Measurements from ENCODE around the gene RBM47. TPM values are rescaled to one million over a fixed set of nuclear protein-coding genes. Genes with fewer than 3 reads are reported as not detected.
"Not testable (repeated sequence)": the region's sequence is repeated elsewhere in the genome, so short reads cannot be mapped to it uniquely, and the experiment has no call there.

The RBM47 gene
- total RNA-seq, 1 experiment from 2014 or later: 78.0 TPM

GRCh38 chr4:40394236-40394635 is 235.4 kb downstream of the RBM47 start:
- Histone ChIP-seq H4K20me1 (ENCODE audit: insufficient read depth) (no peaks in the 10 kb centered on the region), H3K27ac (no peak overlapping the region), H3K27me3 (ENCODE audit: insufficient read depth, low read depth) (no peaks in the 10 kb centered on the region), H3F3A (ENCODE audit: insufficient read depth, low read depth) (peaks cover 11% of the 10 kb centered on the region; the same call in 1 of the 2 replicates), H3K4me1 (replicated peaks; ENCODE audit: insufficient read depth) (peaks cover 29% of the 10 kb centered on the region), H3K36me3 (ENCODE audit: low read depth) (no peaks in the 10 kb centered on the region), H3K9me2 (ENCODE audit: insufficient read depth) (no peaks in the 10 kb centered on the region), H3K4me2 (no peak overlapping the region), H2AFZ (no peak overlapping the region), H3K79me2 (ENCODE audit: low read depth) (no peaks in the 10 kb centered on the region), H3K4me3 (no peak overlapping the region), H3K9me3 (ENCODE audit: insufficient read depth, low read depth) (no peaks in the 10 kb centered on the region)
- no TSS peak for BruUV-seq (replicated peaks)
- no peak for DNase-seq
- no peak for TF ChIP-seq CTCF (conservative IDR thresholded peaks at IDR 0.05)
- TF ChIP-seq EZH2 (IDR thresholded peaks at IDR 0.05; ENCODE audit: low read depth): no peak
- intact Hi-C loops (cut with micrococcal nuclease; ENCODE audit: unreplicated experiment): no loop called here
- CTCF ChIA-PET: interaction anchor here (0.5 kb wide), 1 partner anchor 84 kb away, joined by 3 read pairs; no protein-coding TSS in a partner anchor
- POLR2A ChIA-PET (ENCODE audit: unreplicated experiment): no interaction called here

- H3K4me2 ChIP-seq; CTCF ChIA-PET; H2AFZ ChIP-seq; H3K36me3 ChIP-seq (ENCODE audit: low read depth); H3K4me3 ChIP-seq; H3K27me3 ChIP-seq (ENCODE audit: insufficient read depth, low read depth); BruUV-seq (replicated peaks); DNase-seq; H3F3A ChIP-seq (ENCODE audit: insufficient read depth, low read depth); H3K79me2 ChIP-seq (ENCODE audit: low read depth); H3K27ac ChIP-seq; POLR2A ChIA-PET (ENCODE audit: unreplicated experiment); H4K20me1 ChIP-seq (ENCODE audit: insufficient read depth); H3K9me3 ChIP-seq (ENCODE audit: insufficient read depth, low read depth); H3K9me2 ChIP-seq (ENCODE audit: insufficient read depth); intact Hi-C loops (cut with micrococcal nuclease; ENCODE audit: unreplicated experiment): not testable (repeated sequence)
- H3K4me1 ChIP-seq (replicated peaks; ENCODE audit: insufficient read depth): peaks cover 29% of the 10 kb centered on the region
These were observed 237.4 kb downstream of the RBM47 start for GRCh38 chr4:40392241-40392640.

GRCh38 chr4:40389986-40390385 is 239.7 kb downstream of the RBM47 start:
- Histone ChIP-seq H3K9me3 (ENCODE audit: insufficient read depth, low read depth) (no peaks in the 10 kb centered on the region), H3F3A (ENCODE audit: insufficient read depth, low read depth) (no peaks in the 10 kb centered on the region; the same call in 1 of the 2 replicates), H2AFZ (no peak overlapping the region), H3K4me2 (no peak overlapping the region), H4K20me1 (ENCODE audit: insufficient read depth) (no peaks in the 10 kb centered on the region), H3K9me2 (ENCODE audit: insufficient read depth) (no peaks in the 10 kb centered on the region), H3K4me1 (replicated peaks; ENCODE audit: insufficient read depth) (peaks cover 9% of the 10 kb centered on the region), H3K4me3 (no peak overlapping the region), H3K79me2 (ENCODE audit: low read depth) (no peaks in the 10 kb centered on the region), H3K27ac (no peak overlapping the region), H3K36me3 (ENCODE audit: low read depth) (no peaks in the 10 kb centered on the region), H3K27me3 (ENCODE audit: insufficient read depth, low read depth) (no peaks in the 10 kb centered on the region)
- POLR2A ChIA-PET (ENCODE audit: unreplicated experiment): no interaction called here
- intact Hi-C loops (cut with micrococcal nuclease; ENCODE audit: unreplicated experiment): no loop called here
- BruUV-seq (replicated peaks): no TSS peak
- TF ChIP-seq EZH2 (IDR thresholded peaks at IDR 0.05; ENCODE audit: low read depth) (no peak), CTCF (conservative IDR thresholded peaks at IDR 0.05) (no peak)
- no peak for DNase-seq
- CTCF ChIA-PET: no interaction called here

GRCh38 chr4:40388239-40388638 is 241.4 kb downstream of the RBM47 start:
- no peak overlapping the region for H3K4me3 ChIP-seq
- DNase-seq: no peak
- TF ChIP-seq CTCF (conservative IDR thresholded peaks at IDR 0.05) (no peak), EZH2 (IDR thresholded peaks at IDR 0.05; ENCODE audit: low read depth) (no peak)
- no peaks in the 10 kb centered on the region for H3K27me3 ChIP-seq (ENCODE audit: insufficient read depth, low read depth)
- no peaks in the 10 kb centered on the region for H3K4me1 ChIP-seq (replicated peaks; ENCODE audit: insufficient read depth)
- intact Hi-C loops (cut with micrococcal nuclease; ENCODE audit: unreplicated experiment): no loop called here
- no TSS peak for BruUV-seq (replicated peaks)
- ChIA-PET POLR2A (ENCODE audit: unreplicated experiment) (no interaction called here), CTCF (no interaction called here)
- H3K9me3 ChIP-seq (ENCODE audit: insufficient read depth, low read depth): no peaks in the 10 kb centered on the region
- no peaks in the 10 kb centered on the region for H3K79me2 ChIP-seq (ENCODE audit: low read depth)
- H4K20me1 ChIP-seq (ENCODE audit: insufficient read depth): no peaks in the 10 kb centered on the region
- H3K27ac ChIP-seq: no peak overlapping the region
- H3F3A ChIP-seq (ENCODE audit: insufficient read depth, low read depth): no peaks in the 10 kb centered on the region
- no peak overlapping the region for H2AFZ ChIP-seq
- no peaks in the 10 kb centered on the region for H3K36me3 ChIP-seq (ENCODE audit: low read depth)
- no peaks in the 10 kb centered on the region for H3K9me2 ChIP-seq (ENCODE audit: insufficient read depth)
- no peak overlapping the region for H3K4me2 ChIP-seq
